H1 (cell line): ENCODE results near the gene GNLY. TPM values are rescaled to one million over a fixed set of nuclear protein-coding genes. Genes with fewer than 3 reads are reported as not detected.
A peak's percentile ranks its signal among the peaks of the same experiment; 100 is the strongest.

ENCODE experiments used
- CTCF ChIA-PET: fragments of 300-600 bp; sonication (Branson Sonifier 250); formaldehyde crosslinking; loops from one replicate; lab custom pipeline; 2021; ENCODE audit not compliant: partially characterized antibody; lab: Charles Lee
- POLR2A ChIA-PET: fragments of 300-600 bp; sonication (Branson Sonifier 250); formaldehyde crosslinking; loops from one replicate; lab custom pipeline; 2021; ENCODE audit warnings: inconsistent platforms; ENCODE audit not compliant: partially characterized antibody; lab: Charles Lee
- DNase-seq, 2 experiments: peaks; one replicate each; pipeline versions ENCODE4 v3.0.0 to v3.0.0-alpha.2; 2010 to 2022; ENCODE audit warnings: low spot score in 2 of 2, low read depth in 1 of 2, mixed read lengths in 1 of 2
- FAIRE-seq: peaks from 2 replicates; lab custom pipeline; 2011; peaks lifted over from hg19 to GRCh38; lab: Jason Lieb, UNC
- H2AFZ ChIP-seq: 2 replicates; pipeline ENCODE4 v1.8.1; 2012; ENCODE audit warnings: low read length, inconsistent platforms
- H2AK5ac ChIP-seq: 2 replicates; pipeline ENCODE4 v1.6.1; 2013; ENCODE audit warnings: low read depth, low read length
- H2BK120ac ChIP-seq: replicated peaks from 2 replicates; pipeline ENCODE3; 2013; ENCODE audit warnings: low read depth, low read length, inconsistent platforms
- H2BK12ac ChIP-seq: 2 replicates; pipeline ENCODE4 v1.6.1; 2013; ENCODE audit warnings: low read depth, low read length
- H2BK15ac ChIP-seq: 2 replicates; pipeline ENCODE4 v1.6.1; 2013; ENCODE audit warnings: low read length
- H2BK20ac ChIP-seq: 2 replicates; pipeline ENCODE4 v1.6.1; 2013; ENCODE audit warnings: low read length
- H2BK5ac ChIP-seq: 2 replicates; pipeline ENCODE4 v1.6.1; 2013; ENCODE audit warnings: low read depth, low read length
- H3K14ac ChIP-seq: 2 replicates; pipeline ENCODE4 v1.6.1; 2013; ENCODE audit warnings: inconsistent platforms; ENCODE audit not compliant: insufficient read length
- H3K18ac ChIP-seq: 2 replicates; pipeline ENCODE4 v1.6.1; 2013; ENCODE audit warnings: low read length; ENCODE audit errors: extremely low read depth
- H3K23ac ChIP-seq: 2 replicates; pipeline ENCODE4 v1.6.1; 2013; ENCODE audit warnings: inconsistent platforms; ENCODE audit not compliant: insufficient read length
- H3K23me2 ChIP-seq: 2 replicates; pipeline ENCODE4 v1.6.1; 2013; ENCODE audit warnings: low read depth, low read length
- H3K27ac ChIP-seq: 2 replicates; pipeline ENCODE4 v1.6.1; 2011; ENCODE audit warnings: low read depth, low read length, inconsistent platforms
- H3K27me3 ChIP-seq, 4 experiments: replicated peaks in 1 of 4; 1 replicate in 1 of 4; 2 replicates in 3 of 4; pipeline versions ENCODE4 v1.6.1 to v1.8.1; 2011 to 2013; ENCODE audit warnings: low read length in 3 of 4, mild to moderate bottlenecking in 3 of 4, inconsistent platforms in 2 of 4, mixed read lengths in 2 of 4, moderate library complexity in 1 of 4; ENCODE audit not compliant: control insufficient read depth in 3 of 4, insufficient read depth in 3 of 4; ENCODE audit errors: extremely low read depth in 1 of 4
- H3K36me3 ChIP-seq, 4 experiments: 2 replicates each; pipeline versions ENCODE4 v1.6.1 to v1.8.1; 2011 to 2013; ENCODE audit warnings: mild to moderate bottlenecking in 4 of 4, low read length in 3 of 4, moderate library complexity in 2 of 4, control low read depth in 1 of 4, inconsistent platforms in 1 of 4; ENCODE audit not compliant: insufficient read depth in 4 of 4, control insufficient read depth in 2 of 4
- H3K4ac ChIP-seq: replicated peaks from 2 replicates; pipeline ENCODE3; 2013; ENCODE audit warnings: low read length, low read depth, mixed read lengths, inconsistent platforms; ENCODE audit not compliant: insufficient read length
- H3K4me1 ChIP-seq, 4 experiments: replicated peaks in 1 of 4; 1 replicate in 1 of 4; 2 replicates in 3 of 4; pipeline versions ENCODE4 v1.6.1 to v1.8.1; 2011 to 2013; ENCODE audit warnings: low read length in 3 of 4, inconsistent platforms in 2 of 4, mixed read lengths in 1 of 4; ENCODE audit not compliant: insufficient read depth in 4 of 4, control insufficient read depth in 3 of 4
- H3K4me2 ChIP-seq, 2 experiments: 2 replicates each; pipeline versions ENCODE4 v1.6.1 to v1.8.1; 2011 to 2013; ENCODE audit warnings: low read depth in 2 of 2, low read length in 2 of 2, control low read depth in 1 of 2, inconsistent platforms in 1 of 2, mild to moderate bottlenecking in 1 of 2; ENCODE audit not compliant: insufficient read depth in 1 of 2
- H3K4me3 ChIP-seq, 4 experiments: fragments of 200-600, 300-600 bp in 1 of 4; sonication (generic), shearing (Covaris generic), sonication (Bioruptor Twin) in 1 of 4; 2 replicates each; pipeline versions ENCODE4 v1.5.1 to v1.8.1; 2011 to 2016; ENCODE audit warnings: low read length in 4 of 4, low read depth in 3 of 4, control low read depth in 2 of 4, inconsistent platforms in 2 of 4, mild to moderate bottlenecking in 2 of 4, mixed read lengths in 1 of 4, moderate library complexity in 1 of 4; ENCODE audit not compliant: insufficient read depth in 2 of 4; ENCODE audit errors: extremely low read depth in 1 of 4
- H3K56ac ChIP-seq: replicated peaks from 2 replicates; pipeline ENCODE3; 2013; ENCODE audit warnings: low read depth, mild to moderate bottlenecking, mixed read lengths, low read length, inconsistent platforms; ENCODE audit not compliant: insufficient read length
- H3K79me1 ChIP-seq: 2 replicates; pipeline ENCODE4 v1.6.1; 2013; ENCODE audit warnings: low read depth, low read length, control low read depth
- H3K79me2 ChIP-seq, 2 experiments: 2 replicates each; pipeline versions ENCODE4 v1.6.1 to v1.8.1; 2012 to 2013; ENCODE audit warnings: low read length in 2 of 2, mild to moderate bottlenecking in 2 of 2, inconsistent platforms in 1 of 2; ENCODE audit not compliant: insufficient read depth in 2 of 2, control insufficient read depth in 1 of 2
- H3K9ac ChIP-seq, 4 experiments: replicated peaks in 1 of 4; 1 replicate in 1 of 4; 2 replicates in 3 of 4; pipeline versions ENCODE4 v1.6.1 to v1.8.1; 2011 to 2013; ENCODE audit warnings: low read depth in 3 of 4, low read length in 3 of 4, control low read depth in 2 of 4, mild to moderate bottlenecking in 2 of 4, moderate library complexity in 2 of 4, inconsistent platforms in 1 of 4; ENCODE audit errors: extremely low read depth in 1 of 4
- H3K9me3 ChIP-seq, 2 experiments: 2 replicates each; pipeline versions ENCODE4 v1.6.1 to v1.8.1; 2012 to 2013; ENCODE audit warnings: mild to moderate bottlenecking in 2 of 2, moderate library complexity in 2 of 2, control low read depth in 1 of 2, inconsistent platforms in 1 of 2, low read depth in 1 of 2, low read length in 1 of 2, mixed read lengths in 1 of 2; ENCODE audit not compliant: insufficient read depth in 2 of 2
- H4K20me1 ChIP-seq, 2 experiments: replicated peaks in 1 of 2; 2 replicates each; pipeline versions ENCODE3 to v1.8.1; 2011 to 2013; ENCODE audit warnings: inconsistent platforms in 2 of 2, low read length in 2 of 2, mild to moderate bottlenecking in 1 of 2; ENCODE audit not compliant: insufficient read depth in 2 of 2, control insufficient read depth in 1 of 2
- H4K5ac ChIP-seq: 2 replicates; pipeline ENCODE4 v1.6.1; 2013; ENCODE audit warnings: low read length, low read depth, mixed read lengths, inconsistent platforms; ENCODE audit not compliant: insufficient read length
- H4K8ac ChIP-seq: 2 replicates; pipeline ENCODE4 v1.8.0; 2013; ENCODE audit warnings: mild to moderate bottlenecking, moderate library complexity, low read length, inconsistent platforms; ENCODE audit not compliant: insufficient read depth; ENCODE audit errors: extremely low read depth
- H4K91ac ChIP-seq: replicated peaks from 2 replicates; pipeline ENCODE3; 2013; ENCODE audit warnings: low read length, mixed read lengths, inconsistent platforms; ENCODE audit not compliant: insufficient read length
- CHD2 ChIP-seq: IDR thresholded peaks from 2 replicates; pipeline ENCODE4 v1.6.1; 2012; ENCODE audit warnings: low read length, improper control_type of control experiment
- CTBP2 ChIP-seq: IDR thresholded peaks from 2 replicates; pipeline ENCODE4 v1.7.0; 2011; ENCODE audit warnings: borderline replicate concordance, mild to moderate bottlenecking, moderate library complexity, mixed read lengths, low read length; ENCODE audit not compliant: insufficient read depth, insufficient read length
- RBBP5 ChIP-seq: IDR thresholded peaks from 2 replicates; pipeline ENCODE4 v1.7.1; 2012; ENCODE audit warnings: low read depth, mild to moderate bottlenecking, inconsistent platforms, low read length, moderate library complexity, borderline replicate concordance
- SIN3A ChIP-seq, 2 experiments: IDR thresholded peaks in 1 of 2; conservative IDR thresholded peaks in 1 of 2; 2 replicates each; pipeline ENCODE4 v1.6.1; 2011 to 2012; ENCODE audit warnings: low read length in 2 of 2, improper control_type of control experiment in 1 of 2, low read depth in 1 of 2, mild to moderate bottlenecking in 1 of 2
- SRF ChIP-seq: IDR thresholded peaks from 2 replicates; pipeline ENCODE4 v1.6.1; 2011; ENCODE audit warnings: mild to moderate bottlenecking, low read depth, low read length, moderate library complexity
- ZNF274 ChIP-seq: IDR thresholded peaks from 2 replicates; pipeline ENCODE4 v1.7.0; 2012; ENCODE audit warnings: low read length, borderline replicate concordance; ENCODE audit errors: extremely low read depth
- WGBS, 2 experiments: shearing (Covaris generic) in 1 of 2; methylation state at CpG; one replicate each; pipeline versions ENCODE4 v1.1.6 to v1.1.7; 2013 to 2015; ENCODE audit warnings: low lambda C conversion rate in 2 of 2, mixed read lengths in 2 of 2, inconsistent platforms in 1 of 2, low coverage in 1 of 2, missing lambda C conversion rate in 1 of 2; ENCODE audit not compliant: insufficient replicate concordance in 2 of 2, insufficient coverage in 1 of 2, insufficient read length in 1 of 2; ENCODE audit errors: extremely low coverage in 1 of 2, missing lambda C conversion rate in 1 of 2; 5-methylcytosine and 5-hydroxymethylcytosine counted together
- polyA plus RNA-seq, 7 experiments: library from polyadenylated mRNA; depleted of rRNA in 3 of 7; stranded (reverse) in 5 of 7; unstranded in 2 of 7; fragments of >200 nt in 5 of 7; fragments of 200-250 nt in 2 of 7; gene quantifications; 1 replicate in 5 of 7; 2 replicates in 1 of 7; 4 replicates in 1 of 7; pipeline versions ENCODE4 v1.2.1 to v1.2.3, GENCODE V29; 2011 to 2013; ENCODE audit warnings: missing spikeins in 2 of 7, mixed read lengths in 2 of 7
- total RNA-seq: library from RNA; stranded (reverse); fragmentation: NEBNext Ultra II Directional; extraction: Animal tissue kit (Norgen Biotek cat#: 25700); gene quantifications from 2 replicates; pipeline ENCODE4 v1.2.1, GENCODE V29; 2021
- TF ChIP-seq, protein P1 (sequence below): IDR thresholded peaks from 2 replicates; pipeline ENCODE4 v1.6.1; 2012; ENCODE audit warnings: inconsistent platforms

GNLY gene
- total and polyA plus RNA-seq, 2 of the 8 experiments (the other 6 are each of a cell fraction or from before 2014, with no cell fraction given), result 0.03 TPM; not detected in 1

DNA sequence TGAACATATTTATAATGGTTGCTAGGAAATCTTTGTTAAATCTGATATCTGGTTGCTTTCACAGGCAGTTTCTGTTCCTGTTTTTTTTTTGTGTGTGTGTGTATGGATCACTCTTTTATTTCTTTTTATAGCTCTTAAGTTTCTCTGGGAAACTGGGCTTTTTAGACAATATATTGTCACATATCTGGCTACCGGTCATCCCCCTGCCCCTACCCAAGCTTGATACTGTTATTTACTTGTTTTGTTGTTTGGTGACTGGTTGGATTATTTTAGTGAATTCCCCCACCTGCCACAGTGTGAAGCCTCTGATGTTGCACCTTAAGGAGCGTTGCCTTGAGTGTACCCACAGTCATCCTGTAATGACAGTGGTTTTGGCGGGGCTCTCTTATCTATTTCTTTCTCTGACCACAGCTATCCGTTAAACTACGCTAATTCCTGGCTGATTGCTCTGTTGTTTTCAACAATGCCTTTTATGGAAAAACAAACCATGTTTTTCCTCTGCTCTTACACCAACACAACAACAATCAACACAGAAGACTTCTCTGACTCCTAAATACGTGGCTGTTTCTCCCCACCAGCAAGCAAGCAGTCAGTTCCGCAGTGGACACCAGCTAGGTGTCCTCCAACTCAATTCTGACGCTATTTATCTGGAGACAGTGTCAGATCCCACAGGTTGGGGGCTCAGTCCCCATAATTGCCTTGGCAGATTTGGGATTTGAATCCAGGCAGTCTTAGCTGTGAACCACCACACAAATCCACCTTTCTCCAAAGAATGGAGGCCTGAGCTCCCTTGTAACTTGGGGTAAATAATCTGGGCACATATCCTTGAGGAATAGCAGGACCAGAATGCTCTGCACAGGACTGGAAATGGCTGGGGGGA, 10.9 kb downstream of the GNLY start:
- H3K14ac ChIP-seq, result no peak overlapping the region
- DNase-seq, result no peak
- no peak overlapping the region for H4K5ac ChIP-seq
- no peak overlapping the region for H3K9ac ChIP-seq
- no peaks in the 10 kb centered on the region for H3K9me3 ChIP-seq
- ChIA-PET POLR2A (interaction anchor here (0.6 to 2.5 kb wide), 3 partner anchors 18 to 40 kb away, joined by 3 to 10 read pairs (median 3); no protein-coding TSS in a partner anchor), CTCF (interaction anchor here (0.8 to 7.4 kb wide), 18 partner anchors 8 to 110 kb away, joined by 3 to 80 read pairs (median 7); partner anchors contain the start of gene GNLY)
- H3K36me3 ChIP-seq, result no peaks in the 10 kb centered on the region
- H3K56ac ChIP-seq, result no peak overlapping the region
- no peak overlapping the region for H3K4me3 ChIP-seq
- H4K91ac ChIP-seq, result no peak overlapping the region
- H3K18ac ChIP-seq, result no peak overlapping the region
- 0 out of 2 replicates have a peak overlapping the region, but pooled peaks have one; percentile 53 for H2BK15ac ChIP-seq
- no peak overlapping the region for H2BK120ac ChIP-seq
- no peaks in the 10 kb centered on the region for H3K23me2 ChIP-seq
- 90% methylated on average over 8 of the region's 8 CpGs; no CpG with 5 or more reads in 1 of the 2 experiments for WGBS, 2 experiments
- H4K8ac ChIP-seq, result no peak overlapping the region
- no peak overlapping the region for H3K27ac ChIP-seq
- TF ChIP-seq, protein P1, sequence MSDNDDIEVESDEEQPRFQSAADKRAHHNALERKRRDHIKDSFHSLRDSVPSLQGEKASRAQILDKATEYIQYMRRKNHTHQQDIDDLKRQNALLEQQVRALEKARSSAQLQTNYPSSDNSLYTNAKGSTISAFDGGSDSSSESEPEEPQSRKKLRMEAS, result no peak
- TF ChIP-seq ZNF274, result no peak
- TF ChIP-seq RBBP5, result no peak
- TF ChIP-seq CTBP2, result no peak
- 0 out of 2 replicates have a peak, but pooled peaks have one; percentile 27 for TF ChIP-seq SRF
- TF ChIP-seq CHD2, result no peak
- TF ChIP-seq SIN3A (conservative IDR thresholded peaks at IDR 0.05 in 1 of 2, IDR thresholded peaks at IDR 0.05 in 1 of 2; ENCODE audit: low read depth in 1 of 2, low read length in 2 of 2), result no peak
- H2BK12ac ChIP-seq, result no peak overlapping the region
- H2AK5ac ChIP-seq, result no peak overlapping the region; the same call in 1 of the 2 replicates
- H3K4ac ChIP-seq, result peak overlapping the region; percentile 87
- H3K23ac ChIP-seq, result no peak overlapping the region
- no peaks in the 10 kb centered on the region; a peak in 1 of 7 replicates for H3K27me3 ChIP-seq
- no peak overlapping the region for H2BK20ac ChIP-seq
- no peaks in the 10 kb centered on the region for H4K20me1 ChIP-seq
- peak overlapping the region; percentile 4; the same call in 1 of the 2 replicates for H2BK5ac ChIP-seq
- H3K4me1 ChIP-seq, result peaks cover 0 to 7% (median 4%) of the 10 kb centered on the region in 4 experiments; a peak in 4 of 7 replicates
- FAIRE-seq, result no peak
- no peak overlapping the region for H2AFZ ChIP-seq
- H3K79me1 ChIP-seq, result no peaks in the 10 kb centered on the region
- H3K4me2 ChIP-seq, result no peak overlapping the region
- H3K79me2 ChIP-seq, result no peaks in the 10 kb centered on the region
